H9 (cell line): ENCODE results near the gene NEUROG1. TPM values are rescaled to one million over a fixed set of nuclear protein-coding genes. Genes with fewer than 3 reads are reported as not detected.

Experiments used
- DNase-seq: peaks from one replicate; pipeline ENCODE4 v3.0.0-alpha.2; 2017
- H2AFZ ChIP-seq: one replicate; pipeline ENCODE4 v1.6.1; 2013; ENCODE audit warnings: mild to moderate bottlenecking, low read length, control low read depth, moderate library complexity
- H2AK5ac ChIP-seq: 2 replicates; pipeline ENCODE4 v1.6.1; 2013; ENCODE audit warnings: low read length, control low read depth, mixed read lengths; ENCODE audit not compliant: insufficient read length
- H2BK120ac ChIP-seq: one replicate; pipeline ENCODE4 v1.6.1; 2013; ENCODE audit warnings: low read depth, mild to moderate bottlenecking, low read length, control low read depth, inconsistent platforms; ENCODE audit not compliant: poor library complexity, severe bottlenecking
- H2BK12ac ChIP-seq: 2 replicates; pipeline ENCODE4 v1.6.1; 2013; ENCODE audit warnings: low read length, control low read depth, mixed read lengths, low read depth; ENCODE audit not compliant: insufficient read length
- H2BK15ac ChIP-seq: 2 replicates; pipeline ENCODE4 v1.6.1; 2013; ENCODE audit warnings: low read depth, low read length, control low read depth
- H2BK20ac ChIP-seq: one replicate; pipeline ENCODE4 v1.6.1; 2013; ENCODE audit warnings: low read depth, mild to moderate bottlenecking, low read length, control low read depth, inconsistent platforms; ENCODE audit not compliant: poor library complexity, severe bottlenecking
- H2BK5ac ChIP-seq: 2 replicates; pipeline ENCODE4 v1.6.1; 2013; ENCODE audit warnings: low read length, control low read depth, mixed read lengths; ENCODE audit not compliant: insufficient read length
- H3K14ac ChIP-seq: 2 replicates; pipeline ENCODE4 v1.6.1; 2013; ENCODE audit warnings: low read length, control low read depth; ENCODE audit not compliant: insufficient read depth
- H3K18ac ChIP-seq: 2 replicates; pipeline ENCODE4 v1.6.1; 2013; ENCODE audit warnings: low read depth, mild to moderate bottlenecking, mixed read lengths, low read length, control low read depth; ENCODE audit not compliant: insufficient read length
- H3K23ac ChIP-seq: 2 replicates; pipeline ENCODE4 v1.6.1; 2013; ENCODE audit warnings: low read length, control low read depth, mixed read lengths, low read depth; ENCODE audit not compliant: insufficient read length
- H3K23me2 ChIP-seq: 2 replicates; pipeline ENCODE4 v1.6.1; 2013; ENCODE audit warnings: low read depth, mild to moderate bottlenecking, mixed read lengths, low read length, control low read depth; ENCODE audit not compliant: insufficient read length, poor library complexity, severe bottlenecking
- H3K27ac ChIP-seq: 2 replicates; pipeline ENCODE4 v1.5.1; 2013; ENCODE audit warnings: low read length, control low read depth, mixed read lengths, low read depth; ENCODE audit not compliant: insufficient read length
- H3K27me3 ChIP-seq: 2 replicates; pipeline ENCODE4 v1.6.1; 2013; ENCODE audit warnings: low read length, control low read depth, inconsistent platforms; ENCODE audit not compliant: insufficient read depth
- H3K4ac ChIP-seq: 2 replicates; pipeline ENCODE4 v1.6.1; 2013; ENCODE audit warnings: low read depth, mild to moderate bottlenecking, control low read depth, inconsistent platforms, low read length, moderate library complexity
- H3K4me1 ChIP-seq: 2 replicates; pipeline ENCODE4 v1.6.1; 2013; ENCODE audit warnings: low read length, control low read depth, inconsistent platforms; ENCODE audit not compliant: insufficient read depth
- H3K4me2 ChIP-seq: 2 replicates; pipeline ENCODE4 v1.6.1; 2013; ENCODE audit warnings: low read length, control low read depth, mixed read lengths; ENCODE audit not compliant: insufficient read length, insufficient read depth
- H3K56ac ChIP-seq: 2 replicates; pipeline ENCODE4 v1.6.1; 2013; ENCODE audit warnings: low read depth, mild to moderate bottlenecking, mixed read lengths, low read length, control low read depth; ENCODE audit not compliant: insufficient read length
- H3K79me1 ChIP-seq: 2 replicates; pipeline ENCODE4 v1.6.1; 2013; ENCODE audit warnings: low read depth, mild to moderate bottlenecking, moderate library complexity, low read length, control low read depth, inconsistent platforms; ENCODE audit not compliant: insufficient read depth, poor library complexity, severe bottlenecking
- H3K79me2 ChIP-seq: 2 replicates; pipeline ENCODE4 v1.6.1; 2013; ENCODE audit warnings: low read length, control low read depth, inconsistent platforms; ENCODE audit not compliant: insufficient read depth
- H3K9ac ChIP-seq: 2 replicates; pipeline ENCODE4 v1.6.1; 2013; ENCODE audit warnings: low read length, control low read depth, mixed read lengths; ENCODE audit not compliant: insufficient read length; ENCODE audit errors: extremely low read depth
- H3K9me3 ChIP-seq: one replicate; pipeline ENCODE4 v1.6.1; 2013; ENCODE audit warnings: low read depth, low read length, inconsistent platforms; ENCODE audit not compliant: control insufficient read depth
- H3T11ph ChIP-seq: one replicate; pipeline ENCODE4 v1.6.1; 2013; ENCODE audit warnings: mild to moderate bottlenecking, low read length, control low read depth, inconsistent platforms
- H4K20me1 ChIP-seq: one replicate; pipeline ENCODE4 v1.6.1; 2013; ENCODE audit not compliant: control insufficient read depth, insufficient read length, insufficient read depth
- H4K5ac ChIP-seq: 2 replicates; pipeline ENCODE4 v1.6.1; 2013; ENCODE audit warnings: low read depth, mild to moderate bottlenecking, mixed read lengths, low read length, control low read depth; ENCODE audit not compliant: insufficient read length
- H4K8ac ChIP-seq: replicated peaks from 2 replicates; pipeline ENCODE4 v1.6.1; 2013; ENCODE audit warnings: low read length, control low read depth, mixed read lengths, low read depth; ENCODE audit not compliant: insufficient read length
- H4K91ac ChIP-seq: 2 replicates; pipeline ENCODE4 v1.6.1; 2013; ENCODE audit warnings: low read depth, mild to moderate bottlenecking, moderate library complexity, mixed read lengths, low read length, control low read depth; ENCODE audit not compliant: insufficient read length
- H3K27ac Mint-ChIP-seq, 3 experiments: 2 replicates in 2 of 3; 3 replicates in 1 of 3; pipeline ENCODE4 v1.8.0; 2020 to 2021; ENCODE audit warnings: mixed read lengths in 3 of 3, mild to moderate bottlenecking in 1 of 3, moderate library complexity in 1 of 3
- H3K27me3 Mint-ChIP-seq: 2 replicates; pipeline ENCODE4 v1.8.0; 2021; ENCODE audit warnings: low read depth, mild to moderate bottlenecking, moderate library complexity, mixed read lengths
- H3K36me3 Mint-ChIP-seq, 3 experiments: 2 replicates in 2 of 3; 3 replicates in 1 of 3; pipeline ENCODE4 v1.8.0; 2020 to 2021; ENCODE audit warnings: low read depth in 3 of 3, mixed read lengths in 3 of 3; ENCODE audit not compliant: insufficient read depth in 1 of 3
- H3K4me1 Mint-ChIP-seq, 2 experiments: 2 replicates each; pipeline ENCODE4 v1.8.0; 2020; ENCODE audit warnings: mixed read lengths in 2 of 2
- H3K4me3 Mint-ChIP-seq, 2 experiments: 2 replicates in 1 of 2; 3 replicates in 1 of 2; pipeline ENCODE4 v1.8.0; 2020 to 2021; ENCODE audit warnings: mild to moderate bottlenecking in 2 of 2, mixed read lengths in 2 of 2, moderate library complexity in 1 of 2
- H3K9me3 Mint-ChIP-seq, 2 experiments: 2 replicates in 1 of 2; 3 replicates in 1 of 2; pipeline ENCODE4 v1.8.0; 2020; ENCODE audit warnings: mild to moderate bottlenecking in 2 of 2, mixed read lengths in 2 of 2, moderate library complexity in 1 of 2
- WGBS: extraction: QIAGEN DNeasy Blood & Tissue Kit; methylation state at CpG from one replicate; pipeline ENCODE4 v1.1.7; 2013; ENCODE audit warnings: missing lambda C conversion rate, low lambda C conversion rate, mixed read lengths; ENCODE audit not compliant: insufficient read length; ENCODE audit errors: extremely low coverage; 5-methylcytosine and 5-hydroxymethylcytosine counted together
- total RNA-seq: library from RNA; stranded (reverse); gene quantifications from 2 replicates; pipeline ENCODE4 v1.2.1, GENCODE V29; 2021
- TF ChIP-seq, protein P1 (sequence below): fragments of 200-600 bp; sonication (generic); conservative IDR thresholded peaks from 3 replicates; pipeline ENCODE4 v1.8.0; 2021; ENCODE audit warnings: antibody characterized with exemption, mild to moderate bottlenecking

The NEUROG1 gene
- total RNA-seq, 1 experiment from 2014 or later = not detected

DNA sequence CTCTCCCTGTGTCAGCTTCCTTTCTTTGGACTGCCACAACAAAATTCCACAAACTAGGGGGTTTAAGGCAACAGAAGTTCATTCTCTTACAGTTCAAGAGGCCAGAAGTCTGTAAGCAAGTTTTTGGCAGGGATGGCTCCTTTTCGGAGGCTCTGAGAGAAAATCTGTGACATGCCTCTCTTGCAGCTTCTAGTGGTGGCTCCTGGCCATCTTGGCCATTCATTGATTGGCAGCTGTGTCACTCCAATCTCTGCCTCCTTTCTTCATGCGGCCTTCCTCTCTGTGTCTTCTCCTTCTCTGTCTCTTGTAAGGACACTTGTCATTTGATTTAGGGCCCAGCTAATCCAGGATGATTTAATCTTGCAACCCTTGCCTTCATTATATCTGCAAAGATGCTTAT lies 2.0 kb upstream of the NEUROG1 start:
- no peak overlapping the region for H4K5ac ChIP-seq
- peaks cover 0 to 1% (median 0%) of the 10 kb centered on the region in 3 experiments; a peak in 3 of 7 replicates for H3K36me3 Mint-ChIP-seq
- peaks cover 100% of the 10 kb centered on the region for H3K27me3 Mint-ChIP-seq
- no peak overlapping the region for H3K4me2 ChIP-seq
- no peak overlapping the region for H3K14ac ChIP-seq
- no peak overlapping the region for H3K18ac ChIP-seq
- no peak overlapping the region for H3T11ph ChIP-seq
- no peak overlapping the region for H3K56ac ChIP-seq
- WGBS = no CpG with 5 or more reads among the region's 2 CpGs
- no peak overlapping the region for H3K9ac ChIP-seq
- H3K79me2 ChIP-seq = no peaks in the 10 kb centered on the region
- no peak overlapping the region for H3K4me3 Mint-ChIP-seq
- peaks cover 13 to 35% of the 10 kb centered on the region in 2 experiments for H3K4me1 Mint-ChIP-seq
- peaks cover 100% of the 10 kb centered on the region for H3K27me3 ChIP-seq
- H3K27ac Mint-ChIP-seq = no peak overlapping the region
- no peak overlapping the region for H2BK120ac ChIP-seq
- no peak overlapping the region for H2AK5ac ChIP-seq
- H3K9me3 Mint-ChIP-seq = peaks cover 14 to 15% of the 10 kb centered on the region in 2 experiments
- no peak overlapping the region for H4K8ac ChIP-seq
- no peak overlapping the region for H3K23ac ChIP-seq
- no peak overlapping the region for H3K4ac ChIP-seq
- DNase-seq = no peak
- H3K4me1 ChIP-seq = peaks cover 2% of the 10 kb centered on the region; the same call in 1 of the 2 replicates
- H4K20me1 ChIP-seq = no peaks in the 10 kb centered on the region
- TF ChIP-seq, protein P1, sequence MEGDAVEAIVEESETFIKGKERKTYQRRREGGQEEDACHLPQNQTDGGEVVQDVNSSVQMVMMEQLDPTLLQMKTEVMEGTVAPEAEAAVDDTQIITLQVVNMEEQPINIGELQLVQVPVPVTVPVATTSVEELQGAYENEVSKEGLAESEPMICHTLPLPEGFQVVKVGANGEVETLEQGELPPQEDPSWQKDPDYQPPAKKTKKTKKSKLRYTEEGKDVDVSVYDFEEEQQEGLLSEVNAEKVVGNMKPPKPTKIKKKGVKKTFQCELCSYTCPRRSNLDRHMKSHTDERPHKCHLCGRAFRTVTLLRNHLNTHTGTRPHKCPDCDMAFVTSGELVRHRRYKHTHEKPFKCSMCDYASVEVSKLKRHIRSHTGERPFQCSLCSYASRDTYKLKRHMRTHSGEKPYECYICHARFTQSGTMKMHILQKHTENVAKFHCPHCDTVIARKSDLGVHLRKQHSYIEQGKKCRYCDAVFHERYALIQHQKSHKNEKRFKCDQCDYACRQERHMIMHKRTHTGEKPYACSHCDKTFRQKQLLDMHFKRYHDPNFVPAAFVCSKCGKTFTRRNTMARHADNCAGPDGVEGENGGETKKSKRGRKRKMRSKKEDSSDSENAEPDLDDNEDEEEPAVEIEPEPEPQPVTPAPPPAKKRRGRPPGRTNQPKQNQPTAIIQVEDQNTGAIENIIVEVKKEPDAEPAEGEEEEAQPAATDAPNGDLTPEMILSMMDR = no peak
- no peaks in the 10 kb centered on the region for H3K79me1 ChIP-seq
- H2BK12ac ChIP-seq = no peak overlapping the region
- H3K23me2 ChIP-seq = peaks cover 13% of the 10 kb centered on the region
- H2BK5ac ChIP-seq = no peak overlapping the region
- no peak overlapping the region for H4K91ac ChIP-seq
- H2AFZ ChIP-seq = no peak overlapping the region
- peaks cover 7% of the 10 kb centered on the region for H3K9me3 ChIP-seq
- no peak overlapping the region for H2BK20ac ChIP-seq
- H2BK15ac ChIP-seq = no peak overlapping the region
- no peak overlapping the region for H3K27ac ChIP-seq
